ENCODE measurements around the gene DIS3L2. TPM values are rescaled to one million over a fixed set of nuclear protein-coding genes. Genes with fewer than 3 reads are reported as not detected.
"Not testable (repeated sequence)": the region's sequence is repeated elsewhere in the genome, so short reads cannot be mapped to it uniquely, and the experiment has no call there.

Gene DIS3L2
- total RNA-seq, 2 donors from 2014 or later, result 22.6 to 32.3 TPM

DNA sequence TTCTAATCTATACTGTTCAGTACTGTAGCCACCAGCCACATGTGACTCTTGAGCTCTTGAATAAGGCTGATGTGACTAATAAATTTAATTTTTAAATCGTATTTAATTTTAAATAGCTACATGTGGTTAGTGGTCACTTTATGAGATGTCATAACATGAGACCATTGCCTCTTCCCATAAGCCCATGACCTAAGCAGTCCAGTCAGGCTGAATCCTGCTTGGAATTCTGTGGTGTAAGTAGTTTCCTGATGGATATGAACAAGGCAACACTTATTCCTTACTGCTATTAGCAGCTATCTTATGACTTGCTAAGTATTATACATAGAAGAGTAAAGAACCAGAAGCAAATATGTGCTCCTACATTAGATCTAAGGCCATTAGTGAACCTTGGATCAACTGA, 150.0 kb downstream of the DIS3L2 start:
- TF ChIP-seq, protein P1, sequence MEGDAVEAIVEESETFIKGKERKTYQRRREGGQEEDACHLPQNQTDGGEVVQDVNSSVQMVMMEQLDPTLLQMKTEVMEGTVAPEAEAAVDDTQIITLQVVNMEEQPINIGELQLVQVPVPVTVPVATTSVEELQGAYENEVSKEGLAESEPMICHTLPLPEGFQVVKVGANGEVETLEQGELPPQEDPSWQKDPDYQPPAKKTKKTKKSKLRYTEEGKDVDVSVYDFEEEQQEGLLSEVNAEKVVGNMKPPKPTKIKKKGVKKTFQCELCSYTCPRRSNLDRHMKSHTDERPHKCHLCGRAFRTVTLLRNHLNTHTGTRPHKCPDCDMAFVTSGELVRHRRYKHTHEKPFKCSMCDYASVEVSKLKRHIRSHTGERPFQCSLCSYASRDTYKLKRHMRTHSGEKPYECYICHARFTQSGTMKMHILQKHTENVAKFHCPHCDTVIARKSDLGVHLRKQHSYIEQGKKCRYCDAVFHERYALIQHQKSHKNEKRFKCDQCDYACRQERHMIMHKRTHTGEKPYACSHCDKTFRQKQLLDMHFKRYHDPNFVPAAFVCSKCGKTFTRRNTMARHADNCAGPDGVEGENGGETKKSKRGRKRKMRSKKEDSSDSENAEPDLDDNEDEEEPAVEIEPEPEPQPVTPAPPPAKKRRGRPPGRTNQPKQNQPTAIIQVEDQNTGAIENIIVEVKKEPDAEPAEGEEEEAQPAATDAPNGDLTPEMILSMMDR (IDR thresholded peaks at IDR 0.05), result no peak
- no peaks in the 10 kb centered on the region for H3K36me3 ChIP-seq
- H3K9me3 ChIP-seq, result no peaks in the 10 kb centered on the region
- intact Hi-C loops (cut with DNase I), result no loop called here
- no peak overlapping the region for H3K4me3 ChIP-seq
- no peaks in the 10 kb centered on the region for H3K27me3 ChIP-seq
- H3K27ac ChIP-seq, result no peak overlapping the region
- DNase-seq, result no peak
- no peak overlapping the region for H3K9ac ChIP-seq (ENCODE audit: low read depth in 2 of 2, low read length in 2 of 2)
- H3K4me1 ChIP-seq, result no peaks in the 10 kb centered on the region

DNA sequence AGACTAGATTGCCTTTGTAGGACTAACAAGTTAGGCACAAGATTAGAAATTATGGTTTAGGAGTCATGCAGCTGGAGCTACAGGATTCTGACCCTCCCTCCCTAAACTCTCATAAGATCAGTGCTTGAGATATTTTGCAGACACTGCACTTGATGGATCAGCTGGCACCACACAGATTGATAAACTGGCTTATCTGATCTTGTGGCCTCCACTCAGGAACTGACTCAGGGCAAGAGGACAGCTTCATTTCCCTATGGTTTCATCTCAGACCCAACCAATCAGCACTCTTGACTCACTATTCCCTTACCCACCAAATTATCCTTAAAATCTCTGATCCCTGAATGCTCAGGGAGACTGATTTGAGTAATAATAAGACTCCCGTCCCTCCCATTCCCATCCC, 152.3 kb downstream of the DIS3L2 start:
- H3K4me1 ChIP-seq, result no peaks in the 10 kb centered on the region
- H3K27ac ChIP-seq, result no peak overlapping the region
- intact Hi-C loops (cut with DNase I), result no loop called here
- DNase-seq, result no peak
- no peaks in the 10 kb centered on the region for H3K9me3 ChIP-seq
- H3K4me3 ChIP-seq, result no peak overlapping the region
- H3K27me3 ChIP-seq, result no peaks in the 10 kb centered on the region
- TF ChIP-seq, protein P1 (IDR thresholded peaks at IDR 0.05), result no peak
- H3K36me3 ChIP-seq, result no peaks in the 10 kb centered on the region
- no peak overlapping the region for H3K9ac ChIP-seq (ENCODE audit: low read depth in 2 of 2, low read length in 2 of 2)

DNA sequence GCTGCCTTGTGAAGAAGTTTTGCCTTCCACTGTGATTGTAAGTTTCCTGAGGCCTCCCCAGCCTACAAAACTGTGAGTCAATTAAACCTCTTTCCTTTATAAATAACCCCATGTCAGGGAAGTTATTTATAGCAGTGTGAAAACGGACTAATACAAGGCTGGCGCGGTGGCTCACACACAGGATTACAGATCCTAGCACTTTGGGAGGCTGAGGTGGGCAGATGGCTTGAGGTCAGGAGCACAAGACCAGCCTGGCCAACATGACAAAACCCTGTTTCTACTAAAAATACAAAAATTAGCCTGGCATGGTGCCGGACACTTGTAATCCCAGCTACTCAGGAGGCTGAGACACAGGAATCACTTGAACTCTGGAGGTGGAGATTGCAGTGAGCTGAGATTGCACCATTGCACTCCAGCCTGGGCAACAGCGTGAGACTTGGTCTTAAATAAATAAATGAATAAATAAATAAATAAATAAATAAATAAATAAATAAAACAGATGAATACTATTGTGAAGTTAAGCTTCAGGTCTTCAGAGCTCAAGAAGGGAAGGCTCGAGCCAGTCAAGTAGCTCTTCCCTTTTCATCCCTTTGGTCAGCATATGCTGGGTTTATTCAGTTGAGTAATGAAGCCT, 154.3 kb downstream of the DIS3L2 start:
- H3K36me3 ChIP-seq; intact Hi-C loops (cut with DNase I); H3K27ac ChIP-seq; H3K4me1 ChIP-seq; H3K4me3 ChIP-seq; H3K9ac ChIP-seq (ENCODE audit: low read depth in 2 of 2, low read length in 2 of 2); H3K9me3 ChIP-seq; H3K27me3 ChIP-seq; DNase-seq: not testable (repeated sequence)

DNA sequence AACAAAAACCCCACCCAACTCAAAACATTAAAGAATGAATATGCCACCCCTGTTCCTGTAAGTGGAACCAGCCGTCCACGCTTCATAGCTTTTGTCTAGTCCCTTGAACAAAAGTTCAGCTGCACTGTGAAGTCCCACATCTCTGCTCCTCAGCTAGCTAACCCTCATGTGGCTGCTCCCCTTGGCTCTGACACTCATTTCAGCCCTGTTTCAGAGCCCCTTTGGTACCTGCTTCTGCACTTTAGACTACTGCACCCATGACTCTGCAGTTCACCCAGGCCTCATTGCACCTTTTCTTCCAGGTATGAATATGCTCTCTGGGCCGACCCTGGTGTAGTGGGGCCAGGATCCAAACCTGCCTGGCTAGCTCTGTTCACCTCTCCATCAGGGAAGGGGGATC, 155.3 kb downstream of the DIS3L2 start:
- TF ChIP-seq, protein P1 (IDR thresholded peaks at IDR 0.05), result no peak
- intact Hi-C loops (cut with DNase I), result no loop called here

DNA sequence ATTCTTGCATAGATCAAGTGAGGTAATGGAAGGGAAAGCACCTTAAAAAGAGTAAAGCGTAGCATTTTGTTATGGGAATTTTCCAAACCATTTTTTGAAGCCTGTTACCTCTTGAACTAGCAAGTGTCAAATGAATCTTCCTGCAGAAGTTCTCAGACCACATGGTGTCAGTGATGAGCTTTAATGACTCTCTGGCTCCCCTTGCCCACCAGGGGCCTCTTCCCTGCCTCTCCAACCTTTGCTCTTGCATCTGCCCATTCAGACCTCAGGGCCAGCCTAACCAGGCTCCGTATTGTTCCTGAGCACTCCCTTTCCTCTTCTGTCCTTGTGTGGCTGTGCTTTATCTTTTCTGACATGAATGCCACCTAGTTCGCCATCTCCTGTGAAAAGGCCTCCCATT, 155.9 kb downstream of the DIS3L2 start:
- no peak for DNase-seq
- no peak overlapping the region for H3K27ac ChIP-seq
- intact Hi-C loops (cut with DNase I), result no loop called here
- no peak overlapping the region for H3K4me3 ChIP-seq
- H3K27me3 ChIP-seq, result no peaks in the 10 kb centered on the region
- H3K36me3 ChIP-seq, result no peaks in the 10 kb centered on the region
- H3K4me1 ChIP-seq, result no peaks in the 10 kb centered on the region
- H3K9me3 ChIP-seq, result no peaks in the 10 kb centered on the region
- H3K9ac ChIP-seq (ENCODE audit: low read depth in 2 of 2, low read length in 2 of 2), result no peak overlapping the region
- TF ChIP-seq, protein P1 (IDR thresholded peaks at IDR 0.05), result no peak

More for the DNA sequence above, 155.3 kb downstream of the DIS3L2 start:
- Histone ChIP-seq H3K27ac (no peak overlapping the region), H3K36me3 (no peaks in the 10 kb centered on the region), H3K4me3 (no peak overlapping the region), H3K27me3 (no peaks in the 10 kb centered on the region), H3K9ac (ENCODE audit: low read depth in 2 of 2, low read length in 2 of 2) (no peak overlapping the region), H3K4me1 (no peaks in the 10 kb centered on the region), H3K9me3 (no peaks in the 10 kb centered on the region)
- no peak for DNase-seq

DNA sequence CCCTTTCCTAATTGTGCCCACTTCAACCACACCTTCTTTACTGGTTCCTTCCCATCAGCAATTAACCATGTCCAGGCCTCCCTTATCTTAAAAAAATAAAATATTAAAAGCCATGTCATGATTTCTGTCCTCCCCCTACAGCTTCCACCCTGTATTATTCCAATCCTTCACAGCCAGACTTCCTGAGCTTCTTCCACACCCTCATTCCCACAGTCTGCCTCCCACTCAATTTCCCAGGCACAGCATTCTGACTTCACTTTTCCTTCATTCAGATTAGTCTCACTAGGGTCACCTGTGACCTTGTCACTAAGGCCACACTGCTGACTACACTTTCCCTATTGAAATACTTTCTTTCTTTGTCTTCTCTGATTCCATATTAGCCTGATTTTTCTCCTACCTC, 159.4 kb downstream of the DIS3L2 start:
- no peaks in the 10 kb centered on the region for H3K4me1 ChIP-seq
- no peak overlapping the region for H3K27ac ChIP-seq
- intact Hi-C loops (cut with DNase I), result no loop called here
- TF ChIP-seq, protein P1 (IDR thresholded peaks at IDR 0.05), result no peak
- no peaks in the 10 kb centered on the region for H3K27me3 ChIP-seq
- H3K9me3 ChIP-seq, result no peaks in the 10 kb centered on the region
- DNase-seq, result no peak
- no peaks in the 10 kb centered on the region for H3K36me3 ChIP-seq
- H3K9ac ChIP-seq (ENCODE audit: low read depth in 2 of 2, low read length in 2 of 2), result no peak overlapping the region
- H3K4me3 ChIP-seq, result no peak overlapping the region
